ENCODE data around the gene COL3A1.

DNA sequence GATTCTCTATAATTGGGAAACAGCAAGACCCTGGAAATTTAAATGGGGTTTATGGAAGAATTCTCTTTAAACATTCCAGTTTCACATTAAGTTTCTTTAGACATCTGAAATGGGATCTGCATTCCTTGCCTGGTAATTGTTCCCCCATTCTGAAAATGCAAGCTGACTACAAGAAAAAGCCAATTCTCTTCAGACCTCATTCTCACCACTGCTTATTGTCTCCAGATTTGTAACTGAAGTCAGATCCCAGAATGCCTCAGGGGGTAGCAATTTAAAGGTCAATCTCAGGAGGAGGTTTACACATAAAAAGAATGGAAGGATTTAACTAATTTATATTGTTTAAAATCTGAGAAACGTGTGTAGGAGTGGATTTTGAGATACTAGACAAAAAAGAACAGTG is 41.2 kb downstream of the COL3A1 start:
- TF ChIP-seq BHLHE40 (IDR thresholded peaks at IDR 0.05; ENCODE audit: borderline replicate concordance) = no peak
- TF ChIP-seq FOXK2 (IDR thresholded peaks at IDR 0.05) = no peak
- TF ChIP-seq ZNF384 (IDR thresholded peaks at IDR 0.05) = no peak
- no peak for TF ChIP-seq SP1 (IDR thresholded peaks at IDR 0.05)
- no peak for TF ChIP-seq L3MBTL2 (conservative IDR thresholded peaks at IDR 0.05)
- TF ChIP-seq ELF4 (IDR thresholded peaks at IDR 0.05) = no peak
- TF ChIP-seq, protein P1, sequence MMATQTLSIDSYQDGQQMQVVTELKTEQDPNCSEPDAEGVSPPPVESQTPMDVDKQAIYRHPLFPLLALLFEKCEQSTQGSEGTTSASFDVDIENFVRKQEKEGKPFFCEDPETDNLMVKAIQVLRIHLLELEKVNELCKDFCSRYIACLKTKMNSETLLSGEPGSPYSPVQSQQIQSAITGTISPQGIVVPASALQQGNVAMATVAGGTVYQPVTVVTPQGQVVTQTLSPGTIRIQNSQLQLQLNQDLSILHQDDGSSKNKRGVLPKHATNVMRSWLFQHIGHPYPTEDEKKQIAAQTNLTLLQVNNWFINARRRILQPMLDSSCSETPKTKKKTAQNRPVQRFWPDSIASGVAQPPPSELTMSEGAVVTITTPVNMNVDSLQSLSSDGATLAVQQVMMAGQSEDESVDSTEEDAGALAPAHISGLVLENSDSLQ (IDR thresholded peaks at IDR 0.05) = no peak
- no peak for TF ChIP-seq FOXA1 (IDR thresholded peaks at IDR 0.05)
- TF ChIP-seq ARNT (IDR thresholded peaks at IDR 0.05) = no peak
- TF ChIP-seq HDGF (IDR thresholded peaks at IDR 0.05; ENCODE audit: borderline replicate concordance) = no peak
- no peak for TF ChIP-seq TARDBP (IDR thresholded peaks at IDR 0.05)

Measured in HEK293T (cell line).